Measurements from ENCODE around the gene ABCA12.

- TF ChIP-seq POLR2A (IDR thresholded peaks at IDR 0.05; ENCODE audit: low read depth, low read length), result no peak
- TF ChIP-seq POLR2AphosphoS5 (IDR thresholded peaks at IDR 0.05; ENCODE audit: low read depth, low read length), result no peak
Observed at GRCh38 chr2:214989187-214989586, 149.2 kb downstream of the ABCA12 start.

All from GM12892 (cell line).